ENCODE data around the gene C16orf96.

C16orf96 gene

GRCh38 chr16:4510747-4511426, 45.3 kb upstream of the C16orf96 start:
- H3K79me2 ChIP-seq (ENCODE audit: low read length) = peaks cover 60% of the 10 kb centered on the region
- H4K20me1 ChIP-seq (ENCODE audit: insufficient read depth, low read length) = no peaks in the 10 kb centered on the region
- no peak overlapping the region for H3K4me3 ChIP-seq (ENCODE audit: low read length)
- no peaks in the 10 kb centered on the region for H3K27me3 ChIP-seq (replicated peaks; ENCODE audit: insufficient read depth, low read length)
- no peak for DNase-seq
- H3K4me2 ChIP-seq (ENCODE audit: low read depth, low read length) = no peak overlapping the region
- no peak overlapping the region for H3K27ac ChIP-seq (ENCODE audit: low read length)
- TF ChIP-seq CTCF (IDR thresholded peaks at IDR 0.05; ENCODE audit: low read length) = no peak
- TF ChIP-seq EZH2phosphoT487 (IDR thresholded peaks at IDR 0.05; ENCODE audit: low read length) = no peak
- no peak for TF ChIP-seq EZH2 (optimal IDR thresholded peaks at IDR 0.05; ENCODE audit: low read depth, low read length)
- 0 out of 2 replicates have a peak, but pooled peaks cover 4% of the 10 kb centered on the region for H3K36me3 ChIP-seq (replicated peaks; ENCODE audit: insufficient read depth, low read length)
- H2AFZ ChIP-seq (ENCODE audit: low read length) = no peak overlapping the region
- H3K4me1 ChIP-seq (ENCODE audit: low read length) = peaks cover 35% of the 10 kb centered on the region
- no peaks in the 10 kb centered on the region for H3K9me3 ChIP-seq (replicated peaks; ENCODE audit: insufficient read depth, low read length)
- peaks cover 31% of the 10 kb centered on the region for H3F3A ChIP-seq (ENCODE audit: insufficient read depth, low read length)
- H3K9me2 ChIP-seq (replicated peaks; ENCODE audit: insufficient read depth, low read length) = no peaks in the 10 kb centered on the region
- no peak overlapping the region for H3K9ac ChIP-seq (ENCODE audit: low read length)

GRCh38 chr16:4511441-4512082, 44.6 kb upstream of the C16orf96 start:
- DNase-seq = peak; percentile 10
- peaks cover 35% of the 10 kb centered on the region for H3K4me1 ChIP-seq (ENCODE audit: low read length)
- peaks cover 60% of the 10 kb centered on the region for H3K79me2 ChIP-seq (ENCODE audit: low read length)
- no peaks in the 10 kb centered on the region for H3K9me2 ChIP-seq (replicated peaks; ENCODE audit: insufficient read depth, low read length)
- H3K36me3 ChIP-seq (replicated peaks; ENCODE audit: insufficient read depth, low read length) = 0 out of 2 replicates have a peak, but pooled peaks cover 4% of the 10 kb centered on the region
- H3F3A ChIP-seq (ENCODE audit: insufficient read depth, low read length) = peaks cover 33% of the 10 kb centered on the region
- TF ChIP-seq CTCF (IDR thresholded peaks at IDR 0.05; ENCODE audit: low read length) (peak; percentile 36), EZH2 (optimal IDR thresholded peaks at IDR 0.05; ENCODE audit: low read depth, low read length) (no peak), EZH2phosphoT487 (IDR thresholded peaks at IDR 0.05; ENCODE audit: low read length) (no peak)
- H4K20me1 ChIP-seq (ENCODE audit: insufficient read depth, low read length) = no peaks in the 10 kb centered on the region
- no peak overlapping the region for H2AFZ ChIP-seq (ENCODE audit: low read length)
- H3K9me3 ChIP-seq (replicated peaks; ENCODE audit: insufficient read depth, low read length) = no peaks in the 10 kb centered on the region
- H3K27ac ChIP-seq (ENCODE audit: low read length) = no peak overlapping the region
- no peak overlapping the region for H3K9ac ChIP-seq (ENCODE audit: low read length)
- no peak overlapping the region for H3K4me3 ChIP-seq (ENCODE audit: low read length)
- H3K4me2 ChIP-seq (ENCODE audit: low read depth, low read length) = no peak overlapping the region
- H3K27me3 ChIP-seq (replicated peaks; ENCODE audit: insufficient read depth, low read length) = no peaks in the 10 kb centered on the region

GRCh38 chr16:4512473-4512872, 43.7 kb upstream of the C16orf96 start:
- Histone ChIP-seq H3K9me2 (replicated peaks; ENCODE audit: insufficient read depth, low read length) (no peaks in the 10 kb centered on the region), H3K9me3 (replicated peaks; ENCODE audit: insufficient read depth, low read length) (no peaks in the 10 kb centered on the region), H3F3A (ENCODE audit: insufficient read depth, low read length) (peaks cover 34% of the 10 kb centered on the region), H3K79me2 (ENCODE audit: low read length) (peaks cover 69% of the 10 kb centered on the region), H3K9ac (ENCODE audit: low read length) (no peak overlapping the region), H3K4me1 (ENCODE audit: low read length) (peaks cover 41% of the 10 kb centered on the region), H3K36me3 (replicated peaks; ENCODE audit: insufficient read depth, low read length) (0 out of 2 replicates have a peak, but pooled peaks cover 3% of the 10 kb centered on the region), H3K27me3 (replicated peaks; ENCODE audit: insufficient read depth, low read length) (no peaks in the 10 kb centered on the region), H3K4me2 (ENCODE audit: low read depth, low read length) (no peak overlapping the region), H4K20me1 (ENCODE audit: insufficient read depth, low read length) (no peaks in the 10 kb centered on the region), H2AFZ (ENCODE audit: low read length) (no peak overlapping the region), H3K4me3 (ENCODE audit: low read length) (no peak overlapping the region), H3K27ac (ENCODE audit: low read length) (no peak overlapping the region)
- no peak for DNase-seq
- TF ChIP-seq EZH2phosphoT487 (IDR thresholded peaks at IDR 0.05; ENCODE audit: low read length) (no peak), EZH2 (optimal IDR thresholded peaks at IDR 0.05; ENCODE audit: low read depth, low read length) (no peak), CTCF (IDR thresholded peaks at IDR 0.05; ENCODE audit: low read length) (no peak)

Measured in MM.1S (cell line).